A673 (cell line): ENCODE measurements around the gene ESM1. TPM values are rescaled to one million over a fixed set of nuclear protein-coding genes. Genes with fewer than 3 reads are reported as not detected.
A peak's percentile ranks its signal among the peaks of the same experiment; 100 is the strongest.

ENCODE experiments used
- BruUV-seq: library from RNA; stranded (reverse); fragments of 400-500 nt; replicated peaks from 2 replicates; lab custom pipeline; 2021; lab: Mats Ljungman, UMichigan
- CTCF ChIA-PET: fragments of 300-600 bp; sonication (Branson Sonifier 250); formaldehyde crosslinking; loops from one replicate; lab custom pipeline; 2022; ENCODE audit warnings: antibody characterized with exemption; lab: Charles Lee
- POLR2A ChIA-PET: fragments of 300-600 bp; sonication (Branson Sonifier 250); formaldehyde crosslinking; loops from one replicate; lab custom pipeline; 2022; ENCODE audit warnings: antibody characterized with exemption; ENCODE audit not compliant: low non-redundant PET; lab: Charles Lee
- DNase-seq: peaks from one replicate; pipeline ENCODE4 v3.0.0-alpha.2; 2015; ENCODE audit warnings: low spot score
- H3K27ac ChIP-seq: fragments of 200-600 bp; sonication (generic); 2 replicates; pipeline ENCODE4 v1.5.1; 2016; ENCODE audit warnings: mixed run types, low read depth, mild to moderate bottlenecking, mixed read lengths, antibody characterized with exemption, low read length; ENCODE audit not compliant: poor library complexity, severe bottlenecking
- H3K27me3 ChIP-seq: fragments of 200-600 bp; sonication (generic); replicated peaks from 2 replicates; pipeline ENCODE4 v1.6.1; 2017; ENCODE audit warnings: mixed run types, low read depth, mild to moderate bottlenecking, mixed read lengths, antibody characterized with exemption, low read length; ENCODE audit not compliant: insufficient read depth, poor library complexity
- H3K36me3 ChIP-seq: fragments of 200-600 bp; sonication (generic); 2 replicates; pipeline ENCODE4 v1.6.1; 2016; ENCODE audit warnings: mixed run types, mild to moderate bottlenecking, mixed read lengths, antibody characterized with exemption, low read length; ENCODE audit not compliant: insufficient read depth, poor library complexity, severe bottlenecking
- H3K4me1 ChIP-seq: fragments of 200-600 bp; sonication (generic); 2 replicates; pipeline ENCODE4 v1.6.1; 2017; ENCODE audit warnings: mixed run types, mild to moderate bottlenecking, mixed read lengths, antibody characterized with exemption, low read length; ENCODE audit not compliant: insufficient read depth, poor library complexity, severe bottlenecking
- H3K4me3 ChIP-seq: fragments of 200-600 bp; sonication (generic); 2 replicates; pipeline ENCODE4 v1.5.1; 2016; ENCODE audit warnings: low read depth, mixed run types, mild to moderate bottlenecking, mixed read lengths, low read length; ENCODE audit not compliant: poor library complexity, severe bottlenecking
- H3K9me3 ChIP-seq: fragments of 200-600 bp; sonication (generic); 2 replicates; pipeline ENCODE4 v1.6.1; 2016; ENCODE audit warnings: mixed run types, low read depth, mild to moderate bottlenecking, mixed read lengths, antibody characterized with exemption, low read length; ENCODE audit not compliant: poor library complexity, severe bottlenecking
- EZH2 ChIP-seq: fragments of 200-600 bp; sonication (generic); IDR thresholded peaks from 2 replicates; pipeline ENCODE4 v1.6.1; 2017; ENCODE audit warnings: borderline replicate concordance, low read depth, mild to moderate bottlenecking, mixed read lengths, antibody characterized with exemption, low read length; ENCODE audit not compliant: poor library complexity, severe bottlenecking
- intact Hi-C: fragments of 100-400 bp; cut with micrococcal nuclease; formaldehyde crosslinking; loops from one replicate; pipeline ENCODE4 v1.10.0; 2022; ENCODE audit not compliant: unreplicated experiment
- total RNA-seq: library from RNA; stranded (reverse); gene quantifications from 2 replicates; pipeline ENCODE4 v1.2.3, GENCODE V29; 2021
- TF ChIP-seq, protein P1 (sequence below): fragments of 300-800, 200-600 bp; sonication (generic); conservative IDR thresholded peaks from 2 replicates; pipeline ENCODE4 v1.5.1; 2017; ENCODE audit warnings: low read depth, mild to moderate bottlenecking, antibody characterized with exemption, low read length, moderate library complexity, mixed read lengths

Gene ESM1
- total RNA-seq, 1 experiment from 2014 or later, result not detected

DNA sequence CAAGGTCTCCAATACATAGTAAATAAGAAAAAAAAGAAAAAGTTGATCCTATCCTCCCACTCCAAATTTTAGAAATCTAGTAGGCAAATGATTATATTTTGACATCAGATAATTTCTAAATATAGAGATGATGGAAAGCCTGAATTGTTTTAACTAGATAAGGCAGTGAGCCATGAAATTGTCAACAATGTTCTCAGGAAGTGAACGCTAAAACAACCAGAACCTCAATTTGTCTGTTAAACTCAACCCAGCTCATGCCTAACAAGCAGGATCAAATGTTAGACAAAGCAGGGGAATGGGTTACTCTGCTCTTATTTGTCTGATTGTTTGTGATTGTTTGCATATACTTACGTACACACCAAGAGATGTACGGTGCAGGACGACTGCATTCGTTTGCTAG is 49.2 kb downstream of the ESM1 start:
- H3K4me3 ChIP-seq, result no peak overlapping the region
- BruUV-seq, result no TSS peak
- no peak overlapping the region for H3K27ac ChIP-seq
- H3K9me3 ChIP-seq, result no peaks in the 10 kb centered on the region
- no peaks in the 10 kb centered on the region for H3K36me3 ChIP-seq
- ChIA-PET CTCF (no interaction called here), POLR2A (no interaction called here)
- intact Hi-C loops, result no loop called here
- no peaks in the 10 kb centered on the region for H3K4me1 ChIP-seq
- TF ChIP-seq, protein P1, sequence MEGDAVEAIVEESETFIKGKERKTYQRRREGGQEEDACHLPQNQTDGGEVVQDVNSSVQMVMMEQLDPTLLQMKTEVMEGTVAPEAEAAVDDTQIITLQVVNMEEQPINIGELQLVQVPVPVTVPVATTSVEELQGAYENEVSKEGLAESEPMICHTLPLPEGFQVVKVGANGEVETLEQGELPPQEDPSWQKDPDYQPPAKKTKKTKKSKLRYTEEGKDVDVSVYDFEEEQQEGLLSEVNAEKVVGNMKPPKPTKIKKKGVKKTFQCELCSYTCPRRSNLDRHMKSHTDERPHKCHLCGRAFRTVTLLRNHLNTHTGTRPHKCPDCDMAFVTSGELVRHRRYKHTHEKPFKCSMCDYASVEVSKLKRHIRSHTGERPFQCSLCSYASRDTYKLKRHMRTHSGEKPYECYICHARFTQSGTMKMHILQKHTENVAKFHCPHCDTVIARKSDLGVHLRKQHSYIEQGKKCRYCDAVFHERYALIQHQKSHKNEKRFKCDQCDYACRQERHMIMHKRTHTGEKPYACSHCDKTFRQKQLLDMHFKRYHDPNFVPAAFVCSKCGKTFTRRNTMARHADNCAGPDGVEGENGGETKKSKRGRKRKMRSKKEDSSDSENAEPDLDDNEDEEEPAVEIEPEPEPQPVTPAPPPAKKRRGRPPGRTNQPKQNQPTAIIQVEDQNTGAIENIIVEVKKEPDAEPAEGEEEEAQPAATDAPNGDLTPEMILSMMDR, result no peak
- no peak for TF ChIP-seq EZH2
- no peak for DNase-seq
- peaks cover 43% of the 10 kb centered on the region for H3K27me3 ChIP-seq

DNA sequence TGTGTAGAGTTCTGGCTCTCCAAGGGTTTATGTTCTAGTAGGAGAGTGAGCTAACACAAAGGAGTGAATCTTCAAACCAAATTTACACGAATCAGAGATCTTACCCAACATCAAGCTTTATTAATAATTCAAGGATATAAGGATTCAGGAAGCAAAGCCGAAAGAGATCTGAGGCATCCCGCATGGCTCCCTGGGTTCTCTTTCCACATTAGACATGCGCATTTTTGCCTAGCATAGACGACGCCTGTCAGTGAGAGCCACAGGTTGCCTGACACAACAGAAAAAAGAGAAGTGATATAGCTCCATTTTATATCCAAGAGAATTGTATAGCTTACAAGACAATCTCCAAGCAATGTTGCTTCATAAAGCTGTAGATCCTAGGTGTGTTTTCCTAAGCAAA is 52.6 kb downstream of the ESM1 start:
- Histone ChIP-seq H3K27me3 (peaks cover 48% of the 10 kb centered on the region), H3K4me1 (no peaks in the 10 kb centered on the region), H3K27ac (no peak overlapping the region), H3K4me3 (no peak overlapping the region), H3K36me3 (no peaks in the 10 kb centered on the region), H3K9me3 (no peaks in the 10 kb centered on the region)
- intact Hi-C loops, result no loop called here
- CTCF ChIA-PET, result no interaction called here
- peak; percentile 65 for DNase-seq
- TF ChIP-seq, protein P1, result no peak
- TF ChIP-seq EZH2, result no peak
- POLR2A ChIA-PET, result no interaction called here
- no TSS peak for BruUV-seq

- Histone ChIP-seq H3K4me1 (no peaks in the 10 kb centered on the region), H3K4me3 (no peak overlapping the region), H3K27ac (no peak overlapping the region), H3K9me3 (no peaks in the 10 kb centered on the region), H3K36me3 (no peaks in the 10 kb centered on the region), H3K27me3 (peaks cover 47% of the 10 kb centered on the region)
- intact Hi-C loops, result no loop called here
- no peak for TF ChIP-seq EZH2
- CTCF ChIA-PET, result no interaction called here
- POLR2A ChIA-PET, result no interaction called here
- no peak for DNase-seq
- BruUV-seq, result no TSS peak
Measured at GRCh38 chr5:54930736-54931135, 54.7 kb downstream of the ESM1 start.

Other genes with a start within 250 kb of the ESM1 start
- not detected in 2 replicates for gene GZMK, start 38.7 kb upstream of the ESM1 start, total RNA-seq
- not detected in 2 replicates for gene GZMA, start 117.1 kb upstream of the ESM1 start, total RNA-seq
- 52.2 and 54.7 TPM in 2 replicates for gene GPX8, start 174.6 kb upstream of the ESM1 start, total RNA-seq
- not detected in 2 replicates for gene CDC20B, start 187.6 kb upstream of the ESM1 start, total RNA-seq
- 0.47 and 1.2 TPM in 2 replicates for gene MCIDAS, start 241.7 kb upstream of the ESM1 start, total RNA-seq
- gene CCNO, start 248.0 kb upstream of the ESM1 start, total RNA-seq, result 2.1 and 2.6 TPM in 2 replicates